ENCODE measurements around the gene TNFAIP8. TPM values are rescaled to one million over a fixed set of nuclear protein-coding genes. Genes with fewer than 3 reads are reported as not detected.

TNFAIP8 gene
- total and polyA plus RNA-seq, 8 donors: 1.2 to 37.1 (median 11.5) TPM

GRCh38 chr5:119362714-119363113 is 6.9 kb downstream of the TNFAIP8 start:
- WGBS, 5 donors: 77 to 98% (median 96%) methylated on average over 2 of the region's 2 CpGs
- intact Hi-C loops (cut with DNase I; ENCODE audit: low total_unique reads): no loop called here
- Histone ChIP-seq H3K27me3 (no peaks in the 10 kb centered on the region), H3K27ac (peak overlapping the region in 1 of 5 donors; percentile 20), H3K36me3 (no peaks in the 10 kb centered on the region), H3K4me3 (no peak overlapping the region), H3K4me1 (peaks cover 22 to 88% (median 59%) of the 10 kb centered on the region in 4 donors), H3K9me3 (no peaks in the 10 kb centered on the region)
- no peak for DNase-seq
- TF ChIP-seq POLR2A (IDR thresholded peaks at IDR 0.05): no peak
- TF ChIP-seq CTCF (IDR thresholded peaks at IDR 0.05): no peak
- TF ChIP-seq EP300 (IDR thresholded peaks at IDR 0.05): no peak
- no peak for TF ChIP-seq POLR2AphosphoS5 (IDR thresholded peaks at IDR 0.05)

GRCh38 chr5:119363271-119363670 is 7.5 kb downstream of the TNFAIP8 start:
- H3K27ac ChIP-seq: peak overlapping the region in 1 of 5 donors; percentile 20
- no peaks in the 10 kb centered on the region for H3K9me3 ChIP-seq
- H3K36me3 ChIP-seq: no peaks in the 10 kb centered on the region
- H3K4me3 ChIP-seq: no peak overlapping the region
- WGBS, 5 donors: 79 to 89% (median 84%) methylated on average over 2 of the region's 2 CpGs
- peaks cover 22 to 88% (median 58%) of the 10 kb centered on the region in 4 donors for H3K4me1 ChIP-seq
- intact Hi-C loops (cut with DNase I; ENCODE audit: low total_unique reads): no loop called here
- TF ChIP-seq POLR2A (IDR thresholded peaks at IDR 0.05): no peak
- no peak for TF ChIP-seq CTCF (IDR thresholded peaks at IDR 0.05)
- no peak for TF ChIP-seq EP300 (IDR thresholded peaks at IDR 0.05)
- TF ChIP-seq POLR2AphosphoS5 (IDR thresholded peaks at IDR 0.05): no peak
- no peaks in the 10 kb centered on the region for H3K27me3 ChIP-seq
- no peak for DNase-seq

- no peak overlapping the region for H3K27ac ChIP-seq
- DNase-seq: no peak
- H3K4me3 ChIP-seq: no peak overlapping the region
- no peaks in the 10 kb centered on the region for H3K36me3 ChIP-seq
- WGBS, 5 donors: 78 to 96% (median 82%) methylated on average over 2 of the region's 2 CpGs
- H3K4me1 ChIP-seq: peaks cover 22 to 88% (median 56%) of the 10 kb centered on the region in 4 donors
- H3K9me3 ChIP-seq: no peaks in the 10 kb centered on the region
- no peak for TF ChIP-seq POLR2A (IDR thresholded peaks at IDR 0.05)
- no peak for TF ChIP-seq EP300 (IDR thresholded peaks at IDR 0.05)
- no peak for TF ChIP-seq CTCF (IDR thresholded peaks at IDR 0.05)
- TF ChIP-seq POLR2AphosphoS5 (IDR thresholded peaks at IDR 0.05): no peak
- intact Hi-C loops (cut with DNase I; ENCODE audit: low total_unique reads): no loop called here
- no peaks in the 10 kb centered on the region for H3K27me3 ChIP-seq
Measured at GRCh38 chr5:119363936-119364335, 8.1 kb downstream of the TNFAIP8 start.

GRCh38 chr5:119365847-119366539 is 10.2 kb downstream of the TNFAIP8 start:
- Histone ChIP-seq H3K4me1 (peaks cover 11 to 83% (median 43%) of the 10 kb centered on the region in 4 donors), H3K36me3 (no peaks in the 10 kb centered on the region), H3K27me3 (no peaks in the 10 kb centered on the region), H3K4me3 (no peak overlapping the region), H3K9me3 (no peaks in the 10 kb centered on the region), H3K27ac (peak overlapping the region in 3 of 5 donors; percentile 4 to 47 (median 37))
- DNase-seq: no peak
- intact Hi-C loops (cut with DNase I; ENCODE audit: low total_unique reads): no loop called here
- TF ChIP-seq POLR2AphosphoS5 (IDR thresholded peaks at IDR 0.05): no peak
- TF ChIP-seq EP300 (IDR thresholded peaks at IDR 0.05): no peak
- no peak for TF ChIP-seq POLR2A (IDR thresholded peaks at IDR 0.05)
- TF ChIP-seq CTCF (IDR thresholded peaks at IDR 0.05): no peak
- WGBS, 5 donors: 36 to 55% (median 47%) methylated on average over 3 of the region's 3 CpGs

Measured in stomach (tissue), 9 donors.